Stimulated activated CD8-positive, alpha-beta memory T cell treated with anti-CD3 and anti-CD28 coated beads, Interleukin-12 subunit alpha, Interleukin-12 subunit beta, amount 100 ng/mL, for 24 hours (primary cell): ENCODE data around the gene NPW.

Source experiments
- DNase-seq: peaks from one replicate; pipeline ENCODE4 v3.0.0-alpha.2; 2020; ENCODE audit errors: extremely low read depth

NPW gene

DNA sequence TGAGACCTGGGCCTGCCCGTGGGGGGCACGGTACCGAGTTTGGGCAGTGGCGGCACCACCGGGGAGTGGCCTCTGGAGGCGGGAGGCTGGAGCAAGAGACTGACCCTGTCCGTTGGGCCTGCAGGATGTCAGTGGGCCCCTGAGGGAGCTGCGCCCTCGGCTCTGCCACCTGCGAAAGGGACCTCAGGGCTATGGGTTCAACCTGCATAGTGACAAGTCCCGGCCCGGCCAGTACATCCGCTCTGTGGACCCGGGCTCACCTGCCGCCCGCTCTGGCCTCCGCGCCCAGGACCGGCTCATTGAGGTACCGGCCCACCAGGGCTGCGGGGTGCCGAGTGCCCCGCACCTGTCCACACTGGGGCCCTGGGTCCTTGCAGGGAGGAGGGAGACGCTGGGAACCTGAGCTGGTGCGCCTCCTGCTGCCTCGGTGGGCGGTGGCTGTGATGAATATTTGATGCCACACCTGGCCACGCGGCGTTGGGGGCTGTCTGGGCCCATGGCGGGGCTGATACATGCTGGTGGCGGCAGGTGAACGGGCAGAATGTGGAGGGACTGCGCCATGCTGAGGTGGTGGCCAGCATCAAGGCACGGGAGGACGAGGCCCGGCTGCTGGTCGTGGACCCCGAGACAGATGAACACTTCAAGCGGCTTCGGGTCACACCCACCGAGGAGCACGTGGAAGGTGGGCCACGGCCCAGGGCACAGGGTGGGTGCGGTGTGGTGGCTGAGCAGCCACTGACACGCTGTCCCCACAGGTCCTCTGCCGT lies 16.8 kb downstream of the NPW start:
- no peak for DNase-seq

DNA sequence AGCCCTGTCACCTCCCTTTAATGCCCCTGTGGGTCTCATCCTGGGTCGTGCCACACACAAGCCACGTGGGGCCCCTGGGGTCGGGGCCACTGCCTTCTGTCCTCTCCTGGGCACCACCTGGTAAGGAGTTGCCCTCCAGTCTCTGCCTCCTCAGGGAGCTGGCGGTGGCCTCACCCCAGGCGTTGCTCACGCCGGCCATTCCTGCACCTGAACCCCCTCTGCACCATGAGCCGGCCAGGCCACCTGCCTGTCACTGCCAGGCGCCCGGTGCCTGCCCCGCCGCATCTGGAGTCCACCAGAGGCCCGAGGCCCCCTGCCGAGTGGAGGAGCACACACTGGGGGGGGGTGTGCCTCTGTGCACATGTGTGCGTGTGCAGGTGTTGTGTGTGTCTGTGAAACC lies 17.5 kb downstream of the NPW start:
- DNase-seq, result no peak

DNA sequence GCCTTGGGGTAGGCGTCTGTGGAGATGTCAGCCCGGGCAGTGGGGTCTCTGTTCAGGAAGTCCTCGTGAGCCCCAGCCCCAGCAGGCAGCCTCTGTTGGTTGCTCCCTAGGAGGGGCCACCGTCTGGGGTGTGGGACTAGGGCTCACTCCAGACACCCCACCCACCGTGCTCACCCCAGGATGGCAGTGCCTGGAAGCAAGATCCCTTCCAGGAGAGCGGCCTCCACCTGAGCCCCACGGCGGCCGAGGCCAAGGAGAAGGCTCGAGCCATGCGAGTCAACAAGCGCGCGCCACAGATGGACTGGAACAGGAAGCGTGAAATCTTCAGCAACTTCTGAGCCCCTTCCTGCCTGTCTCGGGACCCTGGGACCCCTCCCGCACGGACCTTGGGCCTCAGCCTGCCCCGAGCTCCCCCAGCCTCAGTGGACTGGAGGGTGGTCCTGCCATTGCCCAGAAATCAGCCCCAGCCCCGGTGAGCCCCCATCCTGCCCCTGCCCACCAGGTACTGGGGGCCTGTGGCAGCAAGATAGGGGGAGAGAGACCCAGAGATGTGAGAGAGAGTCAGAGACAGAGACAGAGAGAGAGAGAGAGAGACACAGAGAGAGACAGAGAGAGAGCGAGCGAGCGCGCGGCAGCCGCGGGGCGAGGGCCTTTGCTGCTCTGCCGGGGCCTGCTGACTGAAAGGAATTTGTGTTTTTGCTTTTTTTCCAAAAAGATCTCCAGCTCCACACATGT lies 18.2 kb downstream of the NPW start:
- DNase-seq, result no peak

DNA sequence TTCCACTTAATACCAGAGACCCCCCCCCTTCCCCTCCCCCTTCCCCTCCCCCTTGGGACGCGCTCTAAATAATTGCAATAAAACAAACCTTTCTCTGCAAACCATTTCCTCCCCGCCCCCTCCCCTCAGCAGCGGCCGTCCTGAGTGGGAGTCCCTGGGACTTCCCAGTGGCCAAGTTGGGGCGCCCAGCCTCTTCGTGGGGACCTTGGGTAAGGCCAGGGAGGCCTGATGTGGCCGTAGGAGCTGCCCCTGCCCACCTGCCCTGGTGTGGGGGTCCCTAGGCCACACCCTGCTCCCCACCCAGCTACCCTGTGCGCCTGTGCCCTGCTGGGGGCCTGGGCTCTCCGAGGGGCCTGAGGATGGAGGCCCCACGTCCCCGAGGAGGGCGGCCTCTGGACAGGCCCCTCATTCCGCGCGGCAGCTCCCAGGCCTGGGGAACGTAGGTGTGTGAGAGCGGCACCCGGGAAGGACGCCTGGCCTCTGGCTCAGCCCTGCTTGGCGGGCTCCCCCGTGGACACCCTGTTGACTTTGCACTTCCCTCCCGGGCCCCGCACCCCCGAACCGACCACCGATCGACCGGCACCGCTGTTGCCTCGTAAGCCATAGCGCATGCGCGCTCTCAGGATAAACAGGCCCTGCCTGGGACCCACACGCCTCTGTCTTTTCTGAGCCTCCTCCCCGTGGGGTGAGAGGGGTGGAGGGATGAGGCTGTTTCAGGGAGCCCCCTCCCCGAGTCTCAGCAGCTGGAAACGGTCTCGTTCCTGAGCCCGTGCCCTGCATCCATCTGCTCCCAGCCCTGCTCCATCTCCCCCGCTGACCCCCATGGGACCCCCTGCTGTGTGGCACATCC lies 19.0 kb downstream of the NPW start:
- no peak for DNase-seq

DNA sequence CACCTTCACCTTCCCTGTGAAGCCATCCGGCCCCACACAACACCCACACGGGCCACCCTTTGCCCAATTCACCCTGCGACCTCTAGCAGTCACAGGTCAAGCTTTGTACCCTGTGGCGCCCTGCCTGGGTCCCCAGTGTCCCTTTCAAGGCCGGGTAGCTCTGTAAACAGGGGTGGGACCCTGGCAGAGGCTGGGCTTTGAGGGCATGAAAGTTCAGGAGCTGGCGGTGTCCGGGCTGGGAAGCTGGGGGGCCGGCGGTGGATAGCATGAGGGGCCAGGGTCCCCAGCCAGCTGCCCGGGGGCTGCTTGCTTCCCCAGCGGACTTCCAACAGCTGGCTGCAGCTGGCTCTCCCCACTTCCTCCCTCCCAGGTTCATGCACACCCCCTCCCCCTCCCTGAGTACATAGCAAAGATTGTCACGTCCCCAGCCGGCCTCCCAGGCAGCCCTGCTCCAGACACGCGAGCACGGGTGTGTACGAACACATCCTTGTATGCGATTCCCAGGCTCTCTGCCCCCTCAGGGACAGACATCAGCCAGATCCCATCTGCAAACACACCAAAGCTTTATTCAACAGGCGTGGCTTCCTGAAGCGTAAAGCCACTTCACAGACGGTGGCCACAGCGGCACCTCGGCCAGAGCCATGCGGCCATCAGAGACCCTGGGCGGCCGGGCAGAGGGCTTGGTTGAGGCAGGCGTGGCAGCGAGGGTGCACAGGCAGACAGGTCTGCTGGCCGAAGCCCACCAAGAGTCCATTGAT lies 19.9 kb downstream of the NPW start:
- no peak for DNase-seq

DNA sequence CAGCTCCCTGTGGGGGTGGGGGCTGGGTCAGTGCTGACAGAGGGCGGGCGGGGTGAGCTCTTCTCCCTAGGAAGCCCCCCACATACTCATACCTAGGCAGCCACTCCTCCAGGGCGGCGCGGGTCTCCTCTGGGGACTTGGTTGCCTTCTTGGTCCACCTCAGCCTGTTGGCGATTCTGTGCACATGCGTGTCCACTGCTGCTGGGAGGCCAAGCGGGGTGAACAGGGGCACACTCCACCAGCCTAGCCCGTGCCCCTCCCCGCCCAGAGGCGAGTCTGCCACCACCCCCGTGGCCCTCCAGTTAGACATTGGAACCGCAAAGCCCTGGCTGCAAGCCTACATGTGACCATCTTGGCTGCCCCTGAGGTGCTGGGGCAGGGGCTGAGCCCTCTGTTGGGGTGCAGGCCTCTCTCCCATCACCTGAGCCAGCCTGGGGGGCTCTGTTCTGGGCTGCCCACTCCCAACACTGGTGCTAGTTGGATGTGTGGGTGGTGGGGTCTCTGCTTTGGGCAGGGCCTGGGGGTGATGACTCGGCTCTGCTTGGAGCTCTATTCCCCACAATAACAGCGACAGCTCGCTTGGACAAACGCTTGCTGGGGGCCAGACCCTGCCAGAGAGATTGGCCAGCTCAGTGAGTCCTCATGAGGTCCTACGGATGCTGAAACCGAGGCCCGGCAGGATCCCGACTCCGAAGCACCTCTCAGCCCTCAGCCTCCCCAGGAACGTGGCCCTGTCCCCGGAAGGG lies 20.6 kb downstream of the NPW start:
- no peak for DNase-seq

DNA sequence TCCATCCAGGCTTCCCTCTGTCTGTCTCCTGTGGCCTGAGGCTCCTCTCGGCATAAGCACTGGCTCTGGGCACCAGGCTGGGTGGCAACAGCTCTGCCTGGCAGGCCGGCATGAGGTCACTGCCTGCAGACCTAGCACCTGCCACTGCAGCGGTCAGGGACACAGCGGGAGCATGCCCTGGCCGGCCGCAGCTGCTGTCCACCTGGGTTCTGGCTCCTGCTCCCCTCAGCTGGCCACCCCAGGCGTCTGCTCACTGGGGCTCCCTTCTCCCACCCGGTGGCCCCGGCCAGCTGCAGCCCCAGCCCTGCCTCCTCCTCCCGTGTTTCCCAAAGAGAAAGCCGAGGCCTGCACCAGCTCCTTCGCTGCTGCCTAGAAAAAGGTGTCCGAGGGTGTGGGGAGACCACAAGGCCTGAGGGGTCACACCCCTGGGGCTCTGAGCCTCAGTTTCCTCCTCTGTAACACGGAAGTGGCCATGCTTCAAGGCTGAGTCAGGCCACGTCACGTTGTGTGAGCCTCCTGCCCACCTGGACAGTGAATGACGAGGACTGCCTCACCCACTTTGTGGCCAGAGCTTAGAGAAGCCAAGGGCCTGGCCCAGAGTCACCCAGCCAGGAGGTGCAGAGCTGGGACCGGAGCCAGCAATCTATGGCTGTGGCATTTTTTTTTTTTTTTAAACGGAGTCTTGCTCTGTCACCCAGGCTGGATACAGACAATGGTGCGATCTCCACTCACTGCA lies 21.4 kb downstream of the NPW start:
- DNase-seq, result no peak

DNA sequence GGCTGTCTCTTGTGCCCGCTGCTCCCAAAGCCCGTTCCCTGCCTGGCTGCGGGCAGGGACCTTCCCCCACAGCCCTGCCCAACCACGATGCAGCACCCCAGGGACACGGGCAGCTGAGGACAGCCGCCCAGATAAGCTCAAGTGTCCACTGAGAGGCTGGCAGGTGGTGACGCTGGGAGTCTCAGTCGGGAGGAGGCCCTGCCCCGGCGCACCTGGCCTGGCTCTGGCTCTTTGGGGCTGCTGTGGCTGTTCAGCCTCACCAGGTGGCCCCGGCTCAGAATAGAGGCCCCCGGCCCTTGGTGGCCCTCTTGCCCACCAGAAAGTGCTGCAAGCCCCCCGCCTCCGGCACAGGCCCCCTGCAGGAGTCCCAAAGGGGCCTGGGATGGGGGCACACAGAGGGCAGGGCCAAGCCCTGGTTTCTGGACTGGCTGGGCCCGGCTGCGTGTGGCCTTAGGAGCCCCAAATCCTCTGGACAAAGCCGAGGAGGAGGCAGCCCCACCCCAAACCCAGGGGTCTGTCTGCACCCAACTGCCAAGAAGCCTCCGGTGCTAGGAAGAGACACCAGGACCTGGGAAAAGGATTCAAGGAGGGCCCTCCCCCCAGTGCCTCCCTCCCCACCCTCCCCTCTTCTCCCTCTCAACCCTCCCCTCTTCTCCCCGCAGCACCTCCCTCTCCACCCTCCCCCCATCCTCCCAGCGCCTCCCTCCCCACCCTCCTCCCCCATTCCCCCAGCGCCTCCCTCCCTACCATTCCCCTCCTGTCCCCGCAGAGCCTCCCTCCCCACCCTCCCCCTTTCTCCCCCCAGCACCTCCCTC lies 22.8 kb downstream of the NPW start:
- DNase-seq, result no peak

DNA sequence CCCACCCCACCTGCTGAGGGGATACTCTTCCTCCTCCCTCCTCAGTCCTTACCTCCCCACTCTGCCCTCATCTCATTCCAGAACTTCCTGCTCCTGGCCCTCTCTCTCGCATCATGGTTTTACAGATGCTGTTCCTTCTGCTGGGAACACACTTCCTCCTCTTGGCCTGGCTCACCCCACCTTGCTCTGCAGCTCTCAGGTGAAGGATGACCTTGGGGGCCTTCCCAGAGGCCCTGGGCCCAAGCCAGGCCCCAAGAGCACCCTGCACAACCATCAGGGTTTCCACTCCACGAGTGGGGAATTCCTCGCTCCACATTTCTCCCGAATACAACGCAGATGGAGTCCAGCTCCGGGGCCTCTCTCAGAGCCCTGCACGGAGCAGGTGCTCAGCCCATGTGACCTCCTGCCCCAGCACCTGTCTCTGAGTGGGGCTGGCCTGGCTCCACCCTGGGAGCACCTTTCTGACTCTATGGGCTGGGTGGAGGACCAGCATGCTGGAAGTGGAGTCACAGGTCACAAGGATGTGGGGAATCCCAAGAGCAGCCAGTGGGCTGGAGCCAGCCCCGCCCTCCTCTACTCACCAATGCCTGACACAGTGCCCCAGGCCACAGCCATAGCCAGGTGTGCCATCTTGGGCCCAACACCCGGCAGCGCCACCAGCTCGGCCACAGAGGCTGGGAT lies 23.5 kb downstream of the NPW start:
- no peak for DNase-seq

DNA sequence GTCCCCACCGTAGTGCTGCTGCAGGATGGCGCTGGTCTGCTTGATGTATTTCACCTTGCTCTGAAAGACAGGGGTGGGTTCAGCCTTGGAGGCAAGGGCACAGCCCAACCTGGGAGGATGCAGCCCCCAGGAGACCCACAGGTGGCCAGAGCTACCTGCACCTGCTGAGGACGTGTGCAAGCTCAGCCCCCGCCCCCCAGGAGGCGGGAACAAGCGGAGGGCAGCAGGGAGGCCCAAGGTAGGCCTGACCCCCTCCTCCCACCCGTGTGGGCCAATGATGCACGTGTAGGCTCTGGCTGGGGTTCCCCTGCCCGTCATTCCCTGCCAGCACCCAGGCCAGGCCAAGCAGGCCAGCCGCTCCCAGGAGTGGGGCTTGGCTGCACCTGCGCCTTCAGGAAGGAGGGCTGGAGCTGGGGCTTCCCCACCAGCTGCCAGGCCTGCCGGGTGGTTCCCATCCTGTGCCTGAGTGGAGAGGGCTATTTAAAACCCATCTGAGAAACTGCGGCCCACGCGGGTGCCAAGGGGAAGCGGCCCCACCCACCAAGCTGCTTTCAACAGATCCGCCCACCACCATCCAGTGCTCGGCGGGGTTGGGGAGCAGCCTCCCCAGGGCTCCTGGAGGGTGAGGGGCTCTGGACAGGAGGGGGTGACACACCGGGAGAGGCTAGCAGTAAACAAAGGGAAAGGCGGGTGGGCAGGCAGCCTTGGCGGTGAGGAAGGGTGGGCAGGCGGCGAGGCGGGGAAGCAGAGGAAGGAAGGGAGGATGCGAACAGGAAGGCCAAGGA lies 24.3 kb downstream of the NPW start:
- DNase-seq, result no peak

DNA sequence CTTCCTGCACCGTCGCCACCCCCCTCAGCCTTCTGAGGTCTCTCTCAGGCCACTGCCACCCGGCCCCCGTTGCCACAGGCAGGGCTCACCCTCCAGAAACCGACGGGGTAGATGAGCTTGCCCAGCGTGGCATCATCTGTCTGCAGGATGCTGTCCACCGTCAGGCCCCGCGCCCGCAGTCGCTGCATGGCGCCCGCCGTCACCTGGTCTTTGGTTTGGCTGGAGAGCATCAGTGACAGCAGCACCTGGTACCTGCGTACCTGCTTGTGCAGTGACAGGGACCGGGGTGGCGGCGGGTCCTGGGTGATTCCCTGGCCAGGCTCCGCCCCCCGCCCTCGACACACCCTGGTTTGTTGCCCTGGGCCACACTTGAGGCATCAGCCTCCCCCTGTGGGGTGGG lies 25.0 kb downstream of the NPW start:
- no peak for DNase-seq

DNA sequence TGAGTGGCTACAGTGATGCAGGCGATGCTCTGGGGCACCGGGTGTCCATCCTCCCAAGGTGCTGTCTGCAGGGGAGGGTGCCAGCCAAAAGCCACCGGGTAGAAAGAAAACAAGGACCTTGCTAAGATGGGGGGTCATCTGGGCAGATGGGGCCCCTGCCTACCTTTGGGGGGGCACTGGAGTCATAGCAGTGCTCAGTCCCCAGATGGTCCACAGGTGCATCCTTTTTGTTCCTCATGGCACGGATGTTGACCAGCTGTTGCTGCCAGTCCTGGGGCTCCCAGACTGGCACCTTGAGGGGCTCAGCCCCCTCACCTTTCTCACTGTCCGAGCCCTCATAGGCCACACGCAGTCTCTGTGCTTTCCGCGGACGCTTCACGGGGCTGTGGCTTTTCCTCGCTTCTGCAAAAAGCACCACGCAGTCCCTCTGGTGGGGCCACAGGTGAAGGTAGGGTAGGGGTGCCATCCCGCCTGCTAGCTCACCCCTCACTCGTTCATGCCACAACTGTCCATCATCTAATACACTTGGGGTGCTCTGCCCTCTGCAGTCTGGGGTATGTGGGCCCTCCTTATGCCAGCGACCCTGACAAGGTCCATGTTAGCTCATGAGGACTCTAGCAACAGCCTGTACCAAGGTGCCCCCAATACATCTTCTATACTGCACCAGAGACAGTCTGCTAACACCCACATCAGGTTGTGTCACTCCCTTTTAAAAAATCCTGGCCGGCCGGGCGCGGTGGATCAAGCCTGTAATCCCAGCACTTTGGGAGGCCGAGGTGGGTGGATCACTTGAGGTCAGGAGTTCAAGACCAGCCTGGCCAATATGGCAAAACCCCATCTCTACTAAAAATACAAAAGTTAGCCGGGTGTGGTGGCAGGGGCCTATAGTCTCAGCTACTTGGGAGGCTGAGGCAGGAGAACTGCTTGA lies 26.6 kb downstream of the NPW start:
- no peak for DNase-seq

DNA sequence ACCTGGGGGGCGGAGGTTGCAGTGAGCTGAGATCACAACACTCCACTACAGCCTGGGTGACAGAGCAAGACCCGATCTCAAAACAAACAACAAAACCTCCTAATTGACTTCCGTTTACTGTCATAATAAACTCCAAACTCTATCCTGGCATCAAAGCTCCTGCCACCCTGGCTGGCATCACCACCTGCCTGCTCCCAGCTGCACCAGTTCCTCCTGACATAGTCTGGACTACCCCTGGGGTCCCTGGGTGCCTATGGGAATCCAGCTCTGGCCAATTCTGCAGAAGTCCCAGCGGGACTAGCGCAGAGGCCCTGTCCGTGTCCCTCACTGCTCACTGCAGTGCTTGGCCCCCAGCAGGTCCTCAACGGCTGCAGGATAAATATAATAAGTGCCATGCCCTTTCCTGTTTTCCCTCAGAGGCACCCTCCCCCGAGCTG lies 27.3 kb downstream of the NPW start:
- no peak for DNase-seq

DNA sequence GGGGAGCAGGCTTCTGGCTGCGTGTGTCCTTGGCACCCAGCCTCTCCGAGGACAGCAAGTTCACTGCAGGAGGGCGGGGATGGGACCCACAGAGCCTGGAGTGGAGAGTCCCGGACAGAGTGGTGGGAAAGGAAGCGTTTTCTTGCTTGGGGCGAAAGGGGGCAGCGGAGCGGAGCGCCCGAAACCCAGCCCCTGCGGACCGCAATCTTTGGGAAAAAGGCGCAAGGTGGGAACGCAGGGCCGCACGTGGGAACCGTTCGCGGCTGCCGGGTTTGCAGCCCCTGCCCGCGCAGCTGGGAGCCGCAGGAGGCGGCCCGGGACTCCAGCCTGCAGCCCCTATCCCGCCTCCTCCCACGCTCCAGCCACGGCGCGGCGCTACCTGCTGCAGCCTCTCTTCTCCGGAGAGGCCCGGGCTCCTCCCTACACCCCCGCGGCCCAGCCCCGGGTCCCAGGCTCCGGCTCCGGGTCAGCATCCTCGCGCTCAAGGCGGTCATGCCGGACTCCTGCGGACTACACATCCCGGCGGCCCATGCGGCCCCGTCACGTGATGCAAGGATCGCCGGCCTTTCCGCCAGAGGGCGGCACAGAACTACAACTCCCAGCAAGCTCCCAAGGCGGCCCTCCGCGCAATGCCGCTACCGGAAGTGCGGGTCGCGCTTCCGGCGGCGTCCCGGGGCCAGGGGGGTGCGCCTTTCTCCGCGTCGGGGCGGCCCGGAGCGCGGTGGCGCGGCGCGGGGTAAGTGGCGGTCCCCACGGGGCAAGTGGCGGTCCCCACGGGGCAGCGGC lies 27.9 kb downstream of the NPW start, which contains the start of the genes NTHL1 and TSC2:
Gene NTHL1, minus strand, starts transcription at position 505 of the 786 bp plus-strand sequence. Its CDS starts 11 bp downstream, at position 494.
Gene TSC2, plus strand, starts transcription at position 656 of the 786 bp plus-strand sequence. CDS start 631 bp downstream, outside the sequence.
- peak; percentile 90 for DNase-seq

DNA sequence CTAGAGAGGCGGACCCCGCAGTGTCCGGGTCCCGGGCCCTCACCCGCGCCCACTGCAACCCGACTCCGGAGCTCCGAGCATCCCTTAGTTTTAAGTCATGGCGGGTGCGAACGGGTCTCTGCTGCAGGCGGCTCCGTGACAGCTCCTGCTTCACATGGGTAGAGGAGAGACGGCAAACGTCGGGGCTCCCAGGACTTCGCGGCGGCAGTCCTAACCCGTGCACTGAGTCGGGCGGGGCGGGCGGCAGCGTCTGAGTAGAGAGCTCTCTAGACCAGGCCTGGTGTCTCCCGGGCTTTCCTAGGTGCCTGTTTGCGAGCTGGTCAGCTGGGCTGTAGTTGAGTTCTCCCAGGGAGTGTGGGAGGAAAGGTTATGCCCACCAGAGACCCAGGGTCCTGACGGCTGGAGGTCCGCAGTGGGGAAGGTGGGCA lies 28.5 kb downstream of the NPW start:
- no peak for DNase-seq

DNA sequence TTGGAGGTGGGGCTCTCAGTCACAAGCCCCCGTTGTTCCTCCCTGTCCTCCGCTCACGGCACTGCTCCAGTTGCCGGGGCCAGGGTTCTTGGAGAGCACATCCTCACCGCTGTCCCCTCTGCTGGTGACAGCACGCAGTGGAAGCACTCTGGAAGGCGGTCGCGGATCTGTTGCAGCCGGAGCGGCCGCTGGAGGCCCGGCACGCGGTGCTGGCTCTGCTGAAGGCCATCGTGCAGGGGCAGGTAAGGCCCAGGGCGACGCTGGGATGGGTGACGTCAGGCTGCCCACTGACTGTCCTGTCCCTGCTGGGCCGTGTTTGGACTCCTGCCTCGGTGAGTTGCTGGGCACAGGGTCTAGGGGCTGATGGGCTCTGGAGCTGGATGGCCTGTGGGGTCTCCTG lies 33.6 kb downstream of the NPW start:
- DNase-seq, result no peak
